Ectodermal cell (in vitro differentiated cells): ENCODE results near the gene ZAP70.

Experiments used
- H3K27ac ChIP-seq: 2 replicates; pipeline ENCODE4 v1.7.0; 2013; ENCODE audit warnings: mild to moderate bottlenecking, low read depth, low read length; ENCODE audit not compliant: insufficient read depth, poor library complexity, severe bottlenecking
- H3K27me3 ChIP-seq: 2 replicates; pipeline ENCODE4 v1.7.0; 2013; ENCODE audit warnings: mild to moderate bottlenecking, low read length; ENCODE audit not compliant: insufficient read depth, control insufficient read depth, poor library complexity, severe bottlenecking
- H3K36me3 ChIP-seq: one replicate; pipeline ENCODE4 v1.7.0; 2013; ENCODE audit warnings: low read length; ENCODE audit not compliant: control insufficient read depth, insufficient read depth
- H3K4me1 ChIP-seq: one replicate; pipeline ENCODE4 v1.7.0; 2013; ENCODE audit warnings: low read length; ENCODE audit not compliant: control insufficient read depth, insufficient read depth
- H3K4me3 ChIP-seq: 2 replicates; pipeline ENCODE4 v1.7.0; 2013; ENCODE audit warnings: low read depth, low read length, control low read depth; ENCODE audit not compliant: insufficient read depth
- H3K9me3 ChIP-seq: 2 replicates; pipeline ENCODE4 v1.7.0; 2013; ENCODE audit warnings: mild to moderate bottlenecking, low read length, moderate library complexity; ENCODE audit not compliant: control insufficient read depth
- WGBS, 2 experiments: methylation state at CpG; one replicate each; pipeline ENCODE4 v1.1.7; 2013; ENCODE audit warnings: missing lambda C conversion rate in 2 of 2; 5-methylcytosine and 5-hydroxymethylcytosine counted together

The ZAP70 gene

GRCh38 chr2:97763176-97763845 lies 49.9 kb downstream of the ZAP70 start:
- no peaks in the 10 kb centered on the region for H3K9me3 ChIP-seq
- H3K4me3 ChIP-seq, result no peak overlapping the region
- H3K27me3 ChIP-seq, result no peaks in the 10 kb centered on the region
- peaks cover 3% of the 10 kb centered on the region for H3K36me3 ChIP-seq
- H3K4me1 ChIP-seq, result no peaks in the 10 kb centered on the region
- WGBS, 2 experiments, result 93 to 94% methylated on average over 20 of the region's 20 CpGs
- H3K27ac ChIP-seq, result no peak overlapping the region

DNA sequence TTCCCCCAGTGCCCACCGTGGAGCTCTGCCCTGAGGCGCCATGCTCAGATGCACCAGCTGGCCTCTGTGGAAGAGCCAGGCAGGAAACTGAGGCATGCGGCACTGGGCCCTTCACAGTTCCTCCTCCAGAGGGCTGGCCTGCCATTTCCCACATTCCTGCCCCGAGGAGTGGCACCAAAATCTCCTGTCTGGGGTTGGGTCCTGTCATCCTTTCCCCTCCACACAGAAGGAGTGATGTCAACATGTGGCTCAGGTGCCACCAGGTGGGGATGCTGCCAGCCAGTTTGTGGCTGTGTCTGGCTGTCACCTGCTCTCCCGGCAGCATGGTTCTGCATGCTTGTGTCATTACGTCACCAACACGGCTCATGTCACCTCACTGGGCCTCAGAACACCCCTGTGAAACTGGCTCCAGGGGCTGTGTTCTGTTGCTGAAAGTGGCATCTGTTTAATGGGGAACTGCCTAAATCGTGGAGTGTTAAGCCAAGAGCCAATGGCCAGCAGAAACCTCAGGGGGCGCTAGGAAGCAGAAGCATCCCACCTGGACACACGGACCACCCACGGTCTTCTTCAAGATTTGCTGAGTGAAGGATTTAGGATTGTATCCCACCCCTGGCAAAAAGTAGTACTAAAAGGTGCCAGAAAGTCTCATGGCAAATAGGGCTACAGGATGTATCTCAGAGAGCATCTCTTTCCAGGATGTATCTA lies 51.3 kb downstream of the ZAP70 start:
- H3K4me1 ChIP-seq, result no peaks in the 10 kb centered on the region
- H3K4me3 ChIP-seq, result no peak overlapping the region
- no peaks in the 10 kb centered on the region for H3K27me3 ChIP-seq
- H3K9me3 ChIP-seq, result no peaks in the 10 kb centered on the region
- H3K27ac ChIP-seq, result no peak overlapping the region
- H3K36me3 ChIP-seq, result no peaks in the 10 kb centered on the region
- whole genome bisulfite sequencing, 2 experiments, result 93 to 94% methylated on average over 11 of the region's 11 CpGs

DNA sequence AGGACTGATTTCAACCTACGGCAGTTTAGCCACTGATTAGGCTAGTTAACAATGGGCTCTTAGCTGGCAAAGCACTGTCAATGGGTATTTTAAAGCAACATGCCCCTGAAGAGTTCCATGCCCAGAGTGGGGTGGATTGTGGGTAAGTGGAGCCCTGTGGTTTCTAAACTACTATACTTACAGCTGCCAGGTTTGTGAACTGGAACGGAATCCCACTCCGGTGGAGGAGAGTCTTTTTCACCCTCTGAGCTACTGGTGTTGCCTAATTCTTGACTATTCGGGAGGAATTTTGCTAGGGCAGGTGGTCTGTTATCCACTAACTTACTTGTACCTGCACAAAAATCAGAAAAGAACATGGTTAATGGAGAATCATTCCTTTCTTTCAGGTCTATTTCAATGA lies 52.6 kb downstream of the ZAP70 start:
- H3K27me3 ChIP-seq, result no peaks in the 10 kb centered on the region
- WGBS, 2 experiments, result 92 to 97% methylated on average over 4 of the region's 4 CpGs
- no peaks in the 10 kb centered on the region for H3K36me3 ChIP-seq
- no peak overlapping the region for H3K4me3 ChIP-seq
- H3K9me3 ChIP-seq, result no peaks in the 10 kb centered on the region
- H3K27ac ChIP-seq, result no peak overlapping the region
- no peaks in the 10 kb centered on the region for H3K4me1 ChIP-seq

GRCh38 chr2:97766567-97766966 lies 53.2 kb downstream of the ZAP70 start:
- WGBS, 2 experiments, result 97 to 98% methylated on average over 5 of the region's 5 CpGs
- H3K36me3 ChIP-seq, result no peaks in the 10 kb centered on the region

DNA sequence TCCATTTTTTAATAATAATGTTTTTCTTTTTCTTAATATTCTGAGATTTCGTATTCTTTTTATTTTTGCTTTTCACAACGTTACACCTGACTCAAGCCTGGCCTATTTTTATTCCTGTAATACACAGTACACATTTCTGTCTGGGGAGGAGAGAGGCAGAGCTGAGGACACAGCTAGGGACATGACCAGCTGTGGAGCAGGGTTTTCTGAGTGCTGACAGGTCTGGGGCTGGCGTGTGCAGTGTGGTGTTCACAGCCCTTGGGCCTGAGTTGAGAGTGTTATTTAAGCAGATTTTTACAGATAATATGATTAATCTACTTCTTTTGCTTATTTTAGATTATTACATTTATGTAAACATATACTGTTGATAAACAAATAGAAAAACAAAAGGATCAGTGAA lies 55.9 kb downstream of the ZAP70 start:
- no peaks in the 10 kb centered on the region for H3K9me3 ChIP-seq
- no peaks in the 10 kb centered on the region for H3K4me1 ChIP-seq
- H3K4me3 ChIP-seq, result no peak overlapping the region
- H3K36me3 ChIP-seq, result no peaks in the 10 kb centered on the region
- 83 to 97% methylated on average over 1 to 3 of the region's 3 CpGs for WGBS, 2 experiments
- H3K27ac ChIP-seq, result no peak overlapping the region
- no peaks in the 10 kb centered on the region for H3K27me3 ChIP-seq

More at GRCh38 chr2:97766567-97766966, 53.2 kb downstream of the ZAP70 start:
- Histone ChIP-seq H3K4me3 (no peak overlapping the region), H3K27me3 (no peaks in the 10 kb centered on the region), H3K9me3 (no peaks in the 10 kb centered on the region), H3K27ac (no peak overlapping the region), H3K4me1 (no peaks in the 10 kb centered on the region)

- Histone ChIP-seq H3K4me1 (no peaks in the 10 kb centered on the region), H3K9me3 (no peaks in the 10 kb centered on the region), H3K4me3 (no peak overlapping the region), H3K36me3 (peaks cover 1% of the 10 kb centered on the region), H3K27me3 (no peaks in the 10 kb centered on the region), H3K27ac (no peak overlapping the region)
- WGBS, 2 experiments, result 71 to 82% methylated on average over 2 to 3 of the region's 3 CpGs
These were observed 56.3 kb downstream of the ZAP70 start for GRCh38 chr2:97769711-97770110.

DNA sequence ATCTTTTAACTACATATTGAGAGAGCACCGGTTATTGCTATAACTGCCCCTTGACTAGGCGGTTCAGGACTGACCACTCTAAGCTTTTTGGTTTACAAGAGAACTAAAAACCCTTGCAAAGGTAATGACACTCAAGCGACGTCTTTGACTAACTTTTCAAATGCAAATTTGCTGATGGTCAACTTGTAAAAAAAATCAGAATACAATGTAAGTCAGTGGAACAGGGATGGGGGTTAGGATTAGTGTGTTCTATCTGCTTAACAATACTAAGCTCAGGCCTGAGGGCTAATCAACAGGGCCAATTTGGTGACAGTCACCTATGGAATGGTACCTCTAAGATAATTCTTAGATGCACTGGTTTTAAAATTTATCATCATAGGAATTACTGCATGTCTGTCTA lies 57.1 kb downstream of the ZAP70 start:
- Histone ChIP-seq H3K4me3 (no peak overlapping the region), H3K27me3 (no peaks in the 10 kb centered on the region), H3K4me1 (no peaks in the 10 kb centered on the region), H3K9me3 (no peaks in the 10 kb centered on the region), H3K36me3 (peaks cover 8% of the 10 kb centered on the region), H3K27ac (no peak overlapping the region)
- WGBS, 2 experiments, result 29 to 34% methylated on average over 4 of the region's 4 CpGs

GRCh38 chr2:97774425-97774824 lies 61.0 kb downstream of the ZAP70 start:
- 64% methylated on average over 7 of the region's 7 CpGs for WGBS, 2 experiments

DNA sequence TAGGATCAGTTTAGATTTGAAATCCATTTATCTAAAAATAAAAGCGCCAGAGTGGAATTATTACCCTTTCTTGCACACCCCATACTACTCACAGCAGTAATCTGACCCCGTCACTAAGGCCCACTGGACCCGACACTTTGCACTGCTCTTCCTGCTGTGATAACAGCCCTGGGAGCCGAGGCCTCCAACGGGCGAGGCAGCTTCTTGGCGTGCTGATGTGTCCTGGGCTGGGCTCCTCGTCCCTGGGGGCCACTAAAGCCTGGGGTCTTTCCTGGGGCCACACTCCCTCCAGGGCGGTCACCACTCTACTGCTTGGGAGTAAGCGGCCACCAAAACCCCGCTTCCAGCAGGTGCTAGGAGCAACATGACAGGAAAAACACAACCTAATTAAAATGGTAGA lies 61.7 kb downstream of the ZAP70 start:
- Histone ChIP-seq H3K36me3 (peaks cover 8% of the 10 kb centered on the region), H3K27ac (no peak overlapping the region), H3K4me3 (no peak overlapping the region), H3K27me3 (no peaks in the 10 kb centered on the region), H3K4me1 (no peaks in the 10 kb centered on the region), H3K9me3 (no peaks in the 10 kb centered on the region)
- 91 to 94% methylated on average over 11 of the region's 11 CpGs for WGBS, 2 experiments

More at GRCh38 chr2:97774425-97774824, 61.0 kb downstream of the ZAP70 start:
- H3K27me3 ChIP-seq, result no peaks in the 10 kb centered on the region
- peaks cover 8% of the 10 kb centered on the region for H3K36me3 ChIP-seq
- no peak overlapping the region for H3K4me3 ChIP-seq
- H3K27ac ChIP-seq, result no peak overlapping the region
- H3K4me1 ChIP-seq, result no peaks in the 10 kb centered on the region
- H3K9me3 ChIP-seq, result no peaks in the 10 kb centered on the region

GRCh38 chr2:97779141-97779540 lies 65.8 kb downstream of the ZAP70 start:
- no peak overlapping the region for H3K4me3 ChIP-seq
- peaks cover 8% of the 10 kb centered on the region for H3K36me3 ChIP-seq
- no peaks in the 10 kb centered on the region for H3K9me3 ChIP-seq
- no peaks in the 10 kb centered on the region for H3K4me1 ChIP-seq
- 90 to 94% methylated on average over 4 of the region's 4 CpGs for WGBS, 2 experiments
- no peaks in the 10 kb centered on the region for H3K27me3 ChIP-seq
- no peak overlapping the region for H3K27ac ChIP-seq
